Stimulated activated CD4-positive, alpha-beta T cell treated with anti-CD3 and anti-CD28 coated beads, Interleukin-12 subunit alpha, Interleukin-12 subunit beta, amount 100 ng/mL, for 48 hours (primary cell): ENCODE measurements around the gene ZDHHC8.

Experiments used
- DNase-seq, 3 donors: peaks; one replicate each; pipeline ENCODE4 v3.0.0-alpha.2; 2020; ENCODE audit warnings: low read depth in 2 of 3, low spot score in 1 of 3

Gene ZDHHC8

DNA sequence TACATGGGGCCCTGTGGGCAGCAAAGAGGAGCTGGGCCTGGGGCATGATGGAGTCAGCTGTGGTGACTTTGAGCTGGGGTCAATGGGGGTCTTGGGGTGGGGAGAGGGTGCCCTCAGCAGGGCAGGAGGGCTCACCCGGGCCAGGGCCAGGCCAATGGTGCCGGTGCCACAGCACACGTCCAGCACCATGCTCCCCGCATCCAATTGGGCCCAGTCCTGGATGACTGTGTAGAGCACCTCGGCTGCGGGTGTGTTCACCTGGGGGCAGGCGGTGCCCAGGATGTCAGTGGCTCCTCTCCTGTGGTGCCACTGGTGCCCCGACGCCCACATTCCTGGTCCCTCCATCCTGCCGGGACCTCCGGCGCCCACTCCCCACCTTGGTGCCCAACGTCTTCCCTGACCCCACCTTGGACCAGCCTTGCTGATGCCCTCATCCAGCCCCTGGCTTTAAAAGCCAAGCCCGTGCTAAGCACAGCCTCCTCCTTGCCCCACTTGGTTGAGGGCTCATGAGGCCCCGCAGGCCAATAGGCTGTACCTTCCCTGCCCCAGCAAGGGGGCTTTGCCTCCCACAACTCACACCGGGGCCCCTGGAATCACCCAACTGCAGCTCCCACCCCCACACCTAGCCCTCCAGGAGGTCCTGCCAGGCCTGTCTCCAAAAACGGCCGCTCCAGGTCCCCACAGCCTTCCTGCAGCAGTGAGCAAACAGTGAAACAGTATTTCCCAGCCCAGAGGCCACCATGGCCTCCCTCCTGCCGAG, 17.9 kb upstream of the ZDHHC8 start:
- no peak for DNase-seq

GRCh38 chr22:20114506-20115475, 16.8 kb upstream of the ZDHHC8 start:
- no peak for DNase-seq

DNA sequence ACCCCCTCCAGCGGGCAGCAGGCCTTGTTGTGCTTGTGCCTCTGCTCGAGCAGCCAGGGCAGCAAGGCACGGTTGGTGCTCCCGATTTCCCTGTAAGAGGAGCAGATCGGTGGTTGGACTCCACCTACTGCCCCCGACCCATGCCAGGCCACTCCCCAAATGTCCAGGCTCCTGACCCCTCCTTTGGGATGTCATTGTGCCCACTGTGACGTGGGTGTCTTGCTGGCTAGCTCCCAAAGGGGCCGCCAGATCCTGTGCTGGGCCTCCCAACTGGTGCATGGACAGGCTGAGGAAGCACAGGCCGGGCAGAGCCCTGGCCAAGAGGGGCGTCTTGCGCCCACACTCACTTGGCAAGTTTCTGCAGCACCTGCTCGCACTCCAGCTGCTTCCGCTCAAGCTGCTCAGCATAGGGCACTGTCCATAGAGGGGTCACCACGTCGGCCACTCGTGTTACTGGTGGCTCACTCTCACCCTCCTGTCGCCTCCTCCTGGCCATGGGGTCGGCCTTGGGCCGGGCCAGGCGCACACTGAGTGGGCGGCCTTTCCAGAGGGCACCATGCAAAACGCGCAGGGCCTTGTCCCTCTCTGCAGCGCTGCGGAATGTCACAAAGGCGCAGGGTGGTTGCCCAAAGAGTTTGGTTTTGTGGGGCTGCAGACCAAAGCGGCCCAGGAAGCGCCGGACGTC, 15.8 kb upstream of the ZDHHC8 start, which contains the start of gene RANBP1:
Gene RANBP1, plus strand, starts transcription at position 414 of the 685 bp plus-strand sequence. Its CDS starts 81 bp downstream, at position 495.
- no peak for DNase-seq

GRCh38 chr22:20116376-20116950, 15.1 kb upstream of the ZDHHC8 start:
- no peak for DNase-seq

- DNase-seq, result peak; percentile 94 to 97 (median 95)
Observed at GRCh38 chr22:20116951-20117632, 14.5 kb upstream of the ZDHHC8 start, which contains the start of gene TRMT2A. Gene TRMT2A (minus strand): TSS chr22:20117226. CDS start chr22:20116906, 320 bp downstream.

DNA sequence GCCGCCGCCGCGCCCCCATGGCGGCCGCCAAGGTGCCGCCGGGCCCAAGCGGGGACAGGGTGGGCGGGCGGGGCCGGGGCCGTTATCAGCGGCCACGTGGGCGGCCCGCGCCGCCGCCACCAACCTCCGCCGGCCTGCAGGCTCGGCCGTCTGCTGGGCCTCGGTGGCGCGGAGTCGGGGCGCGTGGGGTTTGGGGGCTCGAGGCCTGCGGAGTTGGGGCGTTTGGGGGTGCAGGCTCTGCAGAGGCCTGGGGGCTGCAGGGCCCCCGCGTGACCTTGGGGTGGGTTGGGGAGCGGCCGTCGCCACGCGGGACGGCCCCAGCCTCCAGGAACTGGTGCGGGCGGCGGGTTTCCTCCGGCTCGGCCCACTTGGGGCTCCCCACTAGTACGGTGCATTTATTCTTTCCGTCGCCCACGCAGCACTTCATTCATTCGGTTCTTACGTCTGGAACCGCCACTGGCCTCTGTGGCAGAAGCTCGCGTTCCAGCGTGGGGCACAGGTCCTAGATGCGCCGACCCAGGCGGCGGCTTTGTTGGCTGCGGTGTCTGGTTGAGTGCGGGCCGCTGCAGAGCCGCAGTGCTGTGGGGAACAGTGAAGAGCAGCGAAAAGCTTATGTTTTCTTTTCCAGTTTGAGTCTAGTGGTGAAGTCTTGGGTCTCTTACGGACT, 13.8 kb upstream of the ZDHHC8 start:
- peak; percentile 74 to 81 (median 78) for DNase-seq

- DNase-seq, result no peak
Observed at GRCh38 chr22:20118300-20119020, 13.1 kb upstream of the ZDHHC8 start.

DNA sequence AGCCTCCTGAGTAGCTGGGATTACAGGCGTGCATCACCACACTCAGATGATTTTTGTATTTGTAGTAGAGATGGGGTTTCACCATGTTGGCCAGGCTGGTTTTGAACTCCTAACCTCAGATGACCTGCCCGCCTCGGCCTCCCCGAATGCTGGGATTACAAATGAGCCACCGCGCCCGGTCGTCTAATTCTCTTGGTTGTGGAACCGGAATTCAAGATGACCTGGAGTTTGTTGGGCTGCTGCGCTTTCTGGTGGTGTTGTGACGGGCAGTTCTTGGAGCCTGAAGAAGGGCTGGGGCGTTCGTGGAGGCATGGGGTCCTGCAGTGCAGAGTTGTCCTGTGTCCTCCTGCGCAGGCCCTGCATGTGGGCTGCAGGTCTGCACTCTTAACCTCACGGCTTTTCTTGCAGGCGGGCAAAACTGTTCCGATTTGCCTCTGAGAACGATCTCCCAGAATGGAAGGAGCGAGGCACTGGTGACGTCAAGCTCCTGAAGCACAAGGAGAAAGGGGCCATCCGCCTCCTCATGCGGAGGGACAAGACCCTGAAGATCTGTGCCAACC, 9.7 kb upstream of the ZDHHC8 start:
- no peak for DNase-seq

DNA sequence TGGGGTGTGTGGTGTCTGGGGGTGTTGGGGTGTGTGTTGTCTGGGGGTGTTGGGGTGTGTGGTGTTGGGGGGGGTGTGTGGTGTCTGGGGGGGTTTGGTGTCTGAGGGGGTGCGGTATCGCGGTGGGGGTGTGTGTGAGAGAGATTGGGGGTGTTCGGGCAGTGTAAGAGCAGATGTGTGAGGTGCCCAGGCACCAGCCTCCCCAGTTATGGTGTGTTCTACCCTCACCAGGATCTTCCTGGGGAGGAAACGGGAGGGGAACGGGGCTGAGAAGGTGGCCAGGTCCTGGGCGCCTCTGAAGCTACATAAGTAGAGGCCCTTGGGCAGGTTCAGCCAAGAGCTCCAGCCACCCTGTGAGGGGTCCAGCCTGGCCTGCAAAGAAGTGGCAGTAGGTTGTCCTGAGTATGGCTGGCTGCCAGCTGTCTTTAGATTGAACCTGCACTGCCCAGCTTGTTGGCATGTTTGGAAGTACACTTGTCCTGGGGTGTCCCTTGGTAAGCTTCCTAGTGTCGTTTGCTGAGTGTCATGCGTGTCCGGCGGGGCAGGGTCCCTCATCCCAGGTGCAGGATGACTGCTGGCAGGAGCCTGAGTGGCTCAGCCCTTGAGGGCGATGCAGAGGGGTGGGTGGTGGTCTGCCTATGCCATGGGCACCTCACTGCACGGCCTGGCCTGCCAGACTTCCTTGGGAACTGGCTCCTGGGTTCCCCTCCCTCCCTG, 8.1 kb upstream of the ZDHHC8 start:
- no peak for DNase-seq

DNA sequence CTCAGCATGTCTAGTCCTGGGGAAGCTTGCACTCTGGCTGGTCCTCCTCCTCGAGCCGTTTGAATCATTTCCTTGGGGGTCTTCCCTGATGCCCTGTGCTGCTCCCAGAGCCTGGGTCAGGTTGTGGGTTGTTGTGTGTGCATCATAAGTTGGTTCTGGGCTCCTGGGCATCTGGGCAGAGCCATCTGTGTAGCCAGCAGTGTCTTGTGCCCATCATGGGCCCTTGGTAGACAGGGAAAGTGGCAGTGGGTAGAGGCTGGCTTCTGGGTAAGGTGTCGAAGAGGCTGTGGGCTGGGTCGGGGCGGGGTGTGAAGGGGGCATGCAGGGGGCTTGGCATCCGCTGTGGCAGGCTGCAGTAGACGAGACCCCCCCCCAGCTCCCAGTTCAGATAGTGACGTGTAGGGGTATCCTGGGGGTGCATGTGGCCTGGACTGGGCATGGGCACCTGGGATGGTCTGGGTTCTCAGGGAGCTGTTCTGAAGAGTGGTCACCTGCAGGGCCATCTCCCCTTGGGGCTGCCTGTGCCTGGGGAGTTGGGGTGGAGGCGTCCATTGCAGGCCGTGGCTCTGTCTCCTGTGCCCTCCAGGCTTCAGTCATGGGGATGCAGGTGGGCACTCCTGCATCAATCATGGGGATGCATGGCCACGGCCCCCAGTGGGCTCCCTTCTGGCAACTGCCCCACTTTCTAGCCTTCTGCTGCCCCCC, 7.4 kb upstream of the ZDHHC8 start:
- DNase-seq, result no peak

DNA sequence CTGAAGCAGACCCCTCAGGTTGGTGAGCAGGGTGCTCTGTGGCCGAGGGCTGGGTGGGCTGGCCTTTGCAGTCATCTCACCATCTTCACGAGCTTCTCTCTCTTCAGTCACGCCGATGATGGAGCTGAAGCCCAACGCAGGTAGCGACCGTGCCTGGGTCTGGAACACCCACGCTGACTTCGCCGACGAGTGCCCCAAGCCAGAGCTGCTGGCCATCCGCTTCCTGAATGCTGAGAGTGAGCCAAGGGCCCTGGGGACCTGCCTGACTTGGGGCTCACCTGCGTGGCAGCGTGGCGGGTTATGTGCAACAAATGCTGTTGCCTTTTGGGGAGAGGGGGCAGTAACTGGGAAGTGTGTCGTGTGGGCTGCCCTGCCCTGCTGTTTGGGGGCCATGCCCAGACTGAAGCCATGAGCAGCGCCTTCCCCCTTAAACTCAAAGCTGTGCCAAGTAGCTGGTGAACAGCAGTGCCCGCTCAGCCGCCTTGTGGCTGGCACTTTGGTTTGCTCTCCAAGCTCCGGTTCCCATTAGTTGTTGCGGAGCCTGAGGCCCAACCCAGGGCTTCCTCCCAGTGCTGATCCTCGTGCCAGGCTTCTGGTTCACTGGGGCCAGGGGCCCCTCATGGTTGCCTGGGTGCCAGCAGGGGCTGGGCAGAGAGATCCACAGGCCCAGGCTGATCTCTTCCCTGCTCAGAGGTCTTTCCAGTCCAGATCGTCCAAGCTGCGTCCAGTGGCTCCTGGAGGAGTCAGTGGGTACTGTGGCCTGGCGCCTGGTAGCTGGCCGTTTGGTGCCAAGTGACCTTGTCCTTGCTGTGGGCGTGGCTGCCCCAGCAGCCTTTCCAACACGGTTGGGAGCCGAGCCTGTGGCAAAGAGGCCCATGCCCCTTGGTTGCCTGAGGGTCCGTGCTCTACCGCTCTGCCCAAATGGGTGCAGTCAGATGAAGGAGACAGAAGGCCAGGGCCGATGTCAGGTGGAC, 6.1 kb upstream of the ZDHHC8 start:
- DNase-seq, result no peak

GRCh38 chr22:20126284-20127029, 5.1 kb upstream of the ZDHHC8 start:
- DNase-seq, result no peak

DNA sequence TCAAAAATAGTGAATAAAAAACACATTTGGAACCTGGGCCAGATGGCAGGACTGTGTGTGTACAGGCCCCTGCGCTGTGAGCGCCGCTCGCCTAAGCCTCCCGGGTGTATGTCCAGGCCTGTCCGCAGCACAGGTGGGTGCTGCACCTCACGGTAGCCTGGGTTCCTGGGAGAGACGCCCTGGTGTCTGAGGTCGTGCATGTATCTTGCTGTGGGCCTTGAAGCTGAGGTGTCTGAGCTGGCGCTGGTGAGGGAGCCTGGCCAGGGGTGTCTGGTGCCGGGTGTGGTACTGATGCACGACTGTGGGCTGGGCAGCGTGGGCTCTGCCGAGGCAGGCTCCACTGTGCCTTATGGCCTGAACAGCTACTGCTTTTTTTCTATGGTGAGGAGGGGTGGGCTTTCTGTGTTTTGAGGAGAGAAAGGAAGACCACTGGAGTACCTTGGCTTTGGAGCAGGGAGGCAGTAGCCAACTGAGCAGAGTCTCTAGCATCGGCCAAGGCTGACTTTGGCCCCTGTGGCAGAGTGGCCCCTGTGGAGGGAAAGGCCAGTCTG, 4.2 kb upstream of the ZDHHC8 start:
- DNase-seq, result no peak

GRCh38 chr22:20127869-20128618, 3.6 kb upstream of the ZDHHC8 start:
- no peak for DNase-seq

GRCh38 chr22:20128619-20128901, 3.0 kb upstream of the ZDHHC8 start:
- DNase-seq, result no peak
